SU-DHL-6 (cell line): ENCODE measurements around the gene SHD.

Source experiments
- CTCF ChIP-seq: fragments of 200-600 bp; sonication (generic); IDR thresholded peaks from one replicate; pipeline ENCODE4 v1.5.1; 2017; ENCODE audit warnings: antibody characterized with exemption, mild to moderate bottlenecking, low read length, moderate library complexity; ENCODE audit not compliant: insufficient read depth, poor library complexity, severe bottlenecking
- EZH2phosphoT487 ChIP-seq: fragments of 200-600 bp; sonication (generic), shearing (Covaris generic); conservative IDR thresholded peaks from 2 replicates; pipeline ENCODE4 v1.6.1; 2018; ENCODE audit warnings: mild to moderate bottlenecking, antibody characterized with exemption, low read length, moderate library complexity, mixed read lengths

GRCh38 chr19:4256563-4256962 is 22.5 kb upstream of the SHD start:
- peak; percentile 36 for TF ChIP-seq CTCF
- no peak for TF ChIP-seq EZH2phosphoT487
